Measurements from ENCODE around the gene CLCN7.

Gene CLCN7

GRCh38 chr16:1420111-1420539 lies 54.7 kb downstream of the CLCN7 start:
- TF ChIP-seq POLR2AphosphoS5 (IDR thresholded peaks at IDR 0.05; ENCODE audit: low read depth, low read length) = no peak
- TF ChIP-seq POLR2A (IDR thresholded peaks at IDR 0.05; ENCODE audit: low read depth, low read length) = no peak
- no peak for TF ChIP-seq TAF1 (IDR thresholded peaks at IDR 0.05; ENCODE audit: borderline replicate concordance, low read depth, low read length)
- FAIRE-seq (no peak), DNase-seq (ENCODE audit: insufficient read length) (no peak)

- TF ChIP-seq POLR2AphosphoS5 (IDR thresholded peaks at IDR 0.05; ENCODE audit: low read depth, low read length) (no peak), POLR2A (IDR thresholded peaks at IDR 0.05; ENCODE audit: low read depth, low read length) (no peak), TAF1 (IDR thresholded peaks at IDR 0.05; ENCODE audit: borderline replicate concordance, low read depth, low read length) (no peak)
- FAIRE-seq (no peak), DNase-seq (ENCODE audit: insufficient read length) (no peak)
Measured at GRCh38 chr16:1416521-1416941, 58.3 kb downstream of the CLCN7 start.

GRCh38 chr16:1414532-1415260 lies 60.1 kb downstream of the CLCN7 start, which contains the start of gene UNKL:
Gene UNKL (minus strand): TSS chr16:1414704. CDS start chr16:1414691, 13 bp downstream.
- DNase-seq (ENCODE audit: insufficient read length) (peak; percentile 83), FAIRE-seq (no peak)

GRCh38 chr16:1413684-1414531 lies 60.9 kb downstream of the CLCN7 start:
- DNase-seq (ENCODE audit: insufficient read length) (peak; percentile 69), FAIRE-seq (no peak)
- TF ChIP-seq POLR2AphosphoS5 (IDR thresholded peaks at IDR 0.05; ENCODE audit: low read depth, low read length) (no peak), POLR2A (IDR thresholded peaks at IDR 0.05; ENCODE audit: low read depth, low read length) (no peak), TAF1 (IDR thresholded peaks at IDR 0.05; ENCODE audit: borderline replicate concordance, low read depth, low read length) (no peak)

More at GRCh38 chr16:1414532-1415260, 60.1 kb downstream of the CLCN7 start, which contains the start of gene UNKL:
- no peak for TF ChIP-seq POLR2A (IDR thresholded peaks at IDR 0.05; ENCODE audit: low read depth, low read length)
- no peak for TF ChIP-seq POLR2AphosphoS5 (IDR thresholded peaks at IDR 0.05; ENCODE audit: low read depth, low read length)
- TF ChIP-seq TAF1 (IDR thresholded peaks at IDR 0.05; ENCODE audit: borderline replicate concordance, low read depth, low read length) = no peak

GRCh38 chr16:1412847-1413246 lies 62.0 kb downstream of the CLCN7 start:
- TF ChIP-seq TAF1 (IDR thresholded peaks at IDR 0.05; ENCODE audit: borderline replicate concordance, low read depth, low read length) (no peak), POLR2A (IDR thresholded peaks at IDR 0.05; ENCODE audit: low read depth, low read length) (no peak), POLR2AphosphoS5 (IDR thresholded peaks at IDR 0.05; ENCODE audit: low read depth, low read length) (no peak)
- FAIRE-seq (no peak), DNase-seq (ENCODE audit: insufficient read length) (no peak)

- FAIRE-seq (peak; percentile 99), DNase-seq (ENCODE audit: insufficient read length) (peak; percentile 94)
- TF ChIP-seq TAF1 (IDR thresholded peaks at IDR 0.05; ENCODE audit: borderline replicate concordance, low read depth, low read length) (no peak), POLR2A (IDR thresholded peaks at IDR 0.05; ENCODE audit: low read depth, low read length) (no peak), POLR2AphosphoS5 (IDR thresholded peaks at IDR 0.05; ENCODE audit: low read depth, low read length) (no peak)
Measured at GRCh38 chr16:1408171-1408837, 66.5 kb downstream of the CLCN7 start.

- FAIRE-seq = no peak
- no peak for DNase-seq (ENCODE audit: insufficient read length)
- TF ChIP-seq POLR2AphosphoS5 (IDR thresholded peaks at IDR 0.05; ENCODE audit: low read depth, low read length) (no peak), TAF1 (IDR thresholded peaks at IDR 0.05; ENCODE audit: borderline replicate concordance, low read depth, low read length) (no peak), POLR2A (IDR thresholded peaks at IDR 0.05; ENCODE audit: low read depth, low read length) (no peak)
Measured at GRCh38 chr16:1407753-1408152, 67.1 kb downstream of the CLCN7 start.

GRCh38 chr16:1403733-1404132 lies 71.1 kb downstream of the CLCN7 start:
- TF ChIP-seq POLR2A (IDR thresholded peaks at IDR 0.05; ENCODE audit: low read depth, low read length) (no peak), TAF1 (IDR thresholded peaks at IDR 0.05; ENCODE audit: borderline replicate concordance, low read depth, low read length) (no peak), POLR2AphosphoS5 (IDR thresholded peaks at IDR 0.05; ENCODE audit: low read depth, low read length) (no peak)
- no peak for FAIRE-seq
- DNase-seq (ENCODE audit: insufficient read length) = no peak

- DNase-seq (ENCODE audit: insufficient read length) (no peak), FAIRE-seq (no peak)
- TF ChIP-seq TAF1 (IDR thresholded peaks at IDR 0.05; ENCODE audit: borderline replicate concordance, low read depth, low read length) (no peak), POLR2AphosphoS5 (IDR thresholded peaks at IDR 0.05; ENCODE audit: low read depth, low read length) (no peak), POLR2A (IDR thresholded peaks at IDR 0.05; ENCODE audit: low read depth, low read length) (no peak)
Measured at GRCh38 chr16:1403036-1403435, 71.8 kb downstream of the CLCN7 start.

GRCh38 chr16:1401758-1402154 lies 73.1 kb downstream of the CLCN7 start:
- no peak for FAIRE-seq
- DNase-seq (ENCODE audit: insufficient read length) = no peak
- TF ChIP-seq POLR2AphosphoS5 (IDR thresholded peaks at IDR 0.05; ENCODE audit: low read depth, low read length) (no peak), TAF1 (IDR thresholded peaks at IDR 0.05; ENCODE audit: borderline replicate concordance, low read depth, low read length) (no peak), POLR2A (IDR thresholded peaks at IDR 0.05; ENCODE audit: low read depth, low read length) (no peak)
